GM12892 (cell line): ENCODE measurements around the gene RTP3.
"Not testable (repeated sequence)": the region's sequence is repeated elsewhere in the genome, so short reads cannot be mapped to it uniquely, and the experiment has no call there.

Source experiments
- DNase-seq: peaks from one replicate; pipeline ENCODE4 v3.0.0; 2011; ENCODE audit not compliant: insufficient read length
- FAIRE-seq: peaks from 2 replicates; lab custom pipeline; 2011; peaks lifted over from hg19 to GRCh38; lab: Jason Lieb, UNC
- POLR2A ChIP-seq: IDR thresholded peaks from 2 replicates; pipeline ENCODE4 v1.6.1; 2011; ENCODE audit warnings: low read depth, low read length, control low read depth
- POLR2AphosphoS5 ChIP-seq: IDR thresholded peaks from 2 replicates; pipeline ENCODE4 v1.6.1; 2011; ENCODE audit warnings: low read depth, low read length, control low read depth
- TAF1 ChIP-seq: IDR thresholded peaks from 2 replicates; pipeline ENCODE4 v1.6.1; 2011; ENCODE audit warnings: low read depth, mild to moderate bottlenecking, control low read depth, low read length, borderline replicate concordance

Gene RTP3

DNA sequence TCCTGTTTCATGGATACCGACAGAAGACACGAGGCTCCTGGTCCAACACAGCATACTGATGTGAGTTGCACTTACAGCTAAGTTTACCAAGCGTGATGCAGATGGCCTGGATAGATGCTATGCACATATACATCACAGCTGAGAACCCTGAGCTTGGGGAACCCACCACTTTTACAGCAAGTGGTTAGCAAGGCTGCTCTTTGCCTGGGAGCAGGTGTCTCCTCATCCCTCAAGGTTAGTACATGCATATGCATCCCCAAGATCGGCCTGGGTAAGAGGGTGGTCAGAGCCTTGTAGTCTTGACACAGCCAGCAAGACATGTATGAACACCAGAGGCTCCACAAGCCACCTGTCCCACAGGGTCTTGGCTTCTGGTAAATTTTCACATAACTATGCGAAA, 40.0 kb downstream of the RTP3 start:
- no peak for TF ChIP-seq POLR2A
- TF ChIP-seq POLR2AphosphoS5 = no peak
- TF ChIP-seq TAF1 = no peak
- FAIRE-seq (no peak), DNase-seq (no peak)

DNA sequence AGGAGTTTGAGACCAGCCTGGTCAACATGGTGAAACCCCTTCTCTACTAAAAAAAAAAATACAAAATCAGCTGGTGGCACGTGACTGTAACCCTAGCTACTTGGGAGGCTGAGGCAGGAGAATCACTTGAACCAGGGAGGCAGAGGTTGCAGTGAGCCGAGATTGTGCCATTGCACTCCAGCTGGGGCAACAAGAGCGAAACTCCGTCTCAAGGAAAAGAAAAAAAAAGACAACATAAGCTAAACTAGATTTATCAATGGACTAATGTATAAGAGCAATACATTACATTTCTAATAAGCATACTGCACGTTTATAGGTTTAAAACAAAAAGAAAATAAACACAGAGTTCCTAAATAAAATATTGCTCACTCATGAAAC, 40.6 kb downstream of the RTP3 start:
- not testable (repeated sequence) for FAIRE-seq, DNase-seq

DNA sequence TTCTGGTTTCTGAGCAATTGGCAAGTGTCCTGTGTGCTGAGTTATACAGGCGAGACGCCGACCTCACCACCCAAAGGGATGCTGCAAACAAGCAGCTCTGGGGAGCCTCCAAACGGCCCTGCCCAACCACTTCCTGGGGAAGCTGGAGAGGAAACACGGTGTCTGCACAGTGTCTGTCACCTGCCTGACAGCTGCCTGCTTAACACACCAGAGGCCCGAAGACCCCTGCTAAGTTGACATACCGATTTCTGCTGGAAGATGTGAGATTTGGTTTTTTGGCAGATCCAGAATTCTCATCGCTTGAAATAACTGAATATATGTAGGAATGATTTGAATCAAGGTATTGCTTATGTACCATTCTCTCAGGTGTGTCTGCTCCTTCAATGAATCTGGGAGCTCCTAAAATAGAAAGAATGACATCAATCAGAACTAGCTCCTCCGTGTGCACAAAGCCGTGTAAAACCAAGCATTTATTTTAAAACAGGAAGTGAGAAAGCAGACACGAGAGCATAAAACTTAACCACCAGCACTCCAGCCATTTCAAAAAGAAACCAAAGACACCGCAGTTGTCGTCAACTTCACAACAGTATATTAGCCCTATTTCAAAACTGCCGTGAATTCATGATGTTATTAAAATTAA, 41.1 kb downstream of the RTP3 start:
- DNase-seq (peak; percentile 46), FAIRE-seq (peak; percentile 93)
- TF ChIP-seq TAF1 (no peak), POLR2AphosphoS5 (peak; percentile 33; the same call in 1 of the 2 replicates), POLR2A (no peak)

DNA sequence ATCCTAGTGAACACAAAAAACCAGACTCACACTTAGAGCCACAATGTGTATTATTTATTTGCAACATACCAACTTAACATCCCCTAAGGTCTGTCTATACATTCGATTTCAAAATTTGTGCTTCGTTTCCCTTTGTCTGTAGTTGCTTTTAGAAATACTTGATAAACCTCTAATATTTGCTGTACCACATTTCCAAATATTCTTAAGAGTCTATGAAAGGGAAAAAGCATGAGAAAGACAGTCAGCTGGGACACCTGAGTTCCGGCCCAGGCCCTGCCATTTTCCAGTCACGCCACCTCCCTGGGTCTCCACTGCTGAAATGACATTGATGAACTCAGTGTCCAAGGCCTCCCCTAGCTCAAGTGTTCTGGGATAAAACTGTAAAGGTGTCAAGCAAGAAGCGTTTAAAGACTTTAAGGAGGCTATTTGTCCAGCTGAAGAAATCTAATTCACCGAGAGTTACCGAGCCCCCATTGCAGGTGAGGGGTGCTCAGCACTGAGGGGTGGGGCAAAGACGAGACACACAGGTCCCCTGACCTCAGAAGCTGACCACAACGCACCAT, 41.7 kb downstream of the RTP3 start:
- FAIRE-seq = peak; percentile 42
- no peak for DNase-seq

DNA sequence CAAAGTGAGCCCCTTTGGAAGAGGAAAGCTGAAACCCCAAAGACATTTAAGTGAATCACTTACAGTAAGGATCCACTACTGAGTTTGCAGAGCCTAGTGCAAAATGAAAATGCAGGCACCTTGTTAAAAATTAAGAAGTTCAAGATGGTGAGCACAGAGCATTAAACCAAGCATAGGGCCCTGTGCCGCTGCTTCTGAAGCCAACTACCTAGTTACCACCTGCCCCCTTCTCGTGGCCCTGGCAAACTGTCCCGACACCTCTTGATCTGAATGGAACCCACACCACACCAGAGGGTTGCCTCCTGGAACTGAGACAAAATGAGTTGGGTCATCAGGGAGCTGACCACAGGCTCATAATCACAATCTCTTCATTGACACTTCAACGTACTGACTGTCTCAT, 42.8 kb downstream of the RTP3 start:
- DNase-seq = no peak
- TF ChIP-seq POLR2AphosphoS5 (no peak), POLR2A (no peak), TAF1 (no peak)
- no peak for FAIRE-seq

More for the DNA sequence above, 41.7 kb downstream of the RTP3 start:
- no peak for TF ChIP-seq POLR2A
- no peak for TF ChIP-seq TAF1
- no peak for TF ChIP-seq POLR2AphosphoS5

DNA sequence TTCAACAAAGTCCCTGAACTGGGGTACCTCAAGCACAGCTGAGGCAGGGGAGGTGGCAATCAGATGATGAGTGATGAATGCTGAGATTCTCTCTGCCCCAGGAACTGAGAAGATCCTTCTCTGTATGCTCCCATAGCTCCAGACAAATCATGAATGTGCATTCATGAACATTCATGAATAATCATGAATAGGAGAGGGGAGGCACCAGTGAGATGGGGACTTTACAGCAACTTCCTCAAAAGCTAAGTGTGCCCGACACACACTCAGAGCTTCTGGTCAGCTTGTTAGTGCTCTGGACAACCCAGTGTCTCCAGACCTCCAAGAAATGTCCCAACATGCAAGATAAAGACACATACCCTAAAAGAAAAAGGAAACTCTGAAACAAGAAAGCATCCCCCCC, 44.1 kb downstream of the RTP3 start:
- DNase-seq = no peak
- FAIRE-seq = peak; percentile 89
- no peak for TF ChIP-seq POLR2AphosphoS5
- TF ChIP-seq TAF1 = no peak
- TF ChIP-seq POLR2A = no peak

DNA sequence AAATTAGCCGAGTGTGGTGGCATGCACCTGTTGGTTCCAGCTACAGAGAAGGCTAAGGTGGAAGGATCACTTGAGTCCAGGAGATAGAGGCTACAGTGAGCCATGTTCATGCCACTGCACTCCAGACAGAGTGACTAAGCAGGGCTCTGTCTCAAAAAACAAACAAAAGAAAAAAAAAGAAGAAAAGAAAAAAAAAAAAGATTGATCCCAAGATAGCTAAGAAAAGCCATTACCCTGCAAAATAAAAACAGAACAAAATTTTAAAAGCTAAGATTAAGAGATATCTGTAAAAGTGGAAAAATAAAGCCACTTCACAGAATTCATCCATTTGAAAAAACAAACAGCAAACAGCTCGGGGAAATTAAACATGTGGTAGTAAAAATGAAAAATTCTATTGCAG, 44.6 kb downstream of the RTP3 start:
- DNase-seq (no peak), FAIRE-seq (no peak)
- no peak for TF ChIP-seq POLR2AphosphoS5
- TF ChIP-seq POLR2A = no peak
- no peak for TF ChIP-seq TAF1

DNA sequence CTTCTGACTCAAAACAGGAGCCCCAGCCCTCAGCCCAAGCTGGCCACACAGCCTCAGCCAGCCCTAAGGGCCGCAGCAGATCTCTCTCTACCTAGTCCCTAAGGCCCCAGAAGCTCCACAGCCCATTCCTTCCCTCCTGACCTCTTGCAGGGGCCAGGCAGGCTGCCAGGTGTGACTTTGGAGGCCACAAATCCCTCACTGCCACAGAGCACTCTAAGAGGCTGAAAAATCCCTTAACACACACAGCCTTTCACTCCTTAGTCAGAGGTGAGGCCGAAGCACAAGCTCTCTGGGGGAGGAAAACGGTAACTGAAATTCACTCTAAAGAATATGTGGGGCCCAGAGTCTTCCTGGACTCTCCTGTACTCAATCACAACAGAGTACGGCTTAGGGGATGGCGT, 45.0 kb downstream of the RTP3 start:
- no peak for DNase-seq
- FAIRE-seq = peak; percentile 54
- TF ChIP-seq POLR2A (no peak), TAF1 (no peak), POLR2AphosphoS5 (no peak)

DNA sequence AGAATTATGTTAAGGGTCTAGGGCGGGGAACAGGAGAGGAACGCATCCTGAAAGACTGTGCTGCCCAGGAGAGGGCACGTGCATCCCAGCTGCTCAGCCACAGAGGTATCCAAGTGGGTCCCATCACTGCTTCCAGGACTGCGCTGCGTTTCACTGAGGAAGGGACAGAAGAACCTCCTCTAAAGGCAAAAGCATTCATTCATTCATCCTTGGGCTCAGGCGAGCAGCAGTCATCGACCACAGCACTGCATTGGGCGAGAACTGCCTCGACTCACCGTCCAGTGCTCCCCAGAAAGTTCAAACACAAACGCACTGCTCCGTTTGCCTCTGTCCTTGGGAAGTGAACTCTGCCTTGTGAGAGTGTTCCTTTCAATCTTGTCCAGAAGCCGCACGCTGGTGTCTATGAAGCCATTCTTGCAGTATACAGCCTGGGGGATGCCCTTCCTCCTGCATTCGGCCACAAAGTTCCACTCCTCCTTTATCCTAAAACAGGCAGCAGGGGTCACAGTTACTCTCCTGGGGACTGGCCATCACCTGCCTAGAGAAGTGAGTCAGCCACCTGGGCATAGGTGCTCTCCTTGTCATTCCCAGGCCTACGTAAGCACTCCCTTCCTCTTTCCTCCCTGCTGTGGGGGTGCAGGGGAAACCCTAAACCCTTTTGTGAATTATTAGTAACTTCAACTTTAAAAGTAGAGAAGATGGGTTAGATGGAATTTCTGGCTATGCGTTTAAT, 47.2 kb downstream of the RTP3 start:
- FAIRE-seq (no peak), DNase-seq (no peak)
- TF ChIP-seq POLR2A (no peak), TAF1 (no peak), POLR2AphosphoS5 (no peak)

DNA sequence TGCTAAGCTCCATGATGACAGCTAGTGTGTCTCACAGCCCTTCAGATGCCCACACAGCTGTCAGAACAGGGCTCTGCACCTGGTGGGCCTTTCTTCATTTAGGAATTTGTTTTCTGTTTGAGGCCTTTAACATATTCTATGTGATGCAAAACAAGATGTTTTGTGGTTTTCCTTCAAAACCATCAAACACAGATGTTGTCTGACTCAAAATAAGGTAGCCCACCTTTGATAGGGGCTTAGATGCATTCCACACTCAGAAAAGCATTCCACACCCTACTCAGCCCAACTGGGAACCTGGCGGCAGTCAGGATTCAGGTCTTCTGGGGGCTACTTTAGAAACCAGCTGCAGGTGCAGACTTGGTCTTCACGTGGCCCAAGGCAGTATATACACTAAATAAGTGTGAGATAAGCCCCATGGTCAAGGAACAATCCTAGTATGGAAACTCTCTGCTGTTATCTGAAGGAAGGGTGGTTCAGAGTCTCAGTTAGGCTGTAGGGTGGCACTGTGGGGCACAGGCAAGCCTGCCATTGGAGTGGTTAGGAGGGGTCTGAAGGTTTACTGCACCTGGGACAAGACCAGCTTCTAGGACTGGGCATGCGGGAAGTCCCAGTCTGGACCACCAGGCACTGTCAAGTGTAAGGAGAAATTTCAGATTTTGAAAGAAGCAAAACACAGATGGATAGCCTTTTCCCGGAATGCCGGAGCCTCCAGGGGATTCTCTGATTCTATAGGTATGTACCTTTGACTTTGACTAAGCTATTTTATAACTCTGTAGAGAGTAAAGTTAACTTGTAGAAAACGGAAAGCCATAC, 48.2 kb downstream of the RTP3 start:
- no peak for FAIRE-seq
- TF ChIP-seq POLR2AphosphoS5 (no peak), TAF1 (no peak), POLR2A (no peak)
- DNase-seq = no peak

DNA sequence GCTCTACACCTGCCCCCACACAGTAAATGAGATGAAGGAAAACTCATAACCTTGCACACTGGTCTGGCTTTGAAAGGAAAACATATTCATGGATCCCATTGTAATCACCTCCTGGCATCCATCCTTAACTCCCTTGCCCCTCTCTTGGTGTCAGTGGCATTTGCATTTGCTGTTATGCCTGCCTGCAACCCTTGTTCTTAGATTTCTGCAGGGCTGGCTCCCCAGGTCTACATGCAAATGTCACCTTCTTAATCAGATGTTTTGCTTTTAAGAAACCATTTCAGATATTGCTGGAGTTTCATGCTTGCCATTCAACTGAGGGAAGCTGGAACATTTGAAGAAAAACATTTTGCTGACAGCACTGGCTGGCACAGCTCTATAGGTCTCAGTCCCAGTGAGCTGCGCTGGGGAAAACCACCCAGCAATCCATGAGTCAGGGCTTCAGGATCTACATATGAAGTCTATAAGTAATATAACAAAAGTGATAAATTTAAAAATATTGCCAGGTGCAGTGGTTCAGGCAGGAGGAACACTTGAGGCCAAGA, 49.2 kb downstream of the RTP3 start:
- DNase-seq = no peak
- TF ChIP-seq POLR2A = no peak
- TF ChIP-seq POLR2AphosphoS5 = no peak
- TF ChIP-seq TAF1 = no peak
- no peak for FAIRE-seq

DNA sequence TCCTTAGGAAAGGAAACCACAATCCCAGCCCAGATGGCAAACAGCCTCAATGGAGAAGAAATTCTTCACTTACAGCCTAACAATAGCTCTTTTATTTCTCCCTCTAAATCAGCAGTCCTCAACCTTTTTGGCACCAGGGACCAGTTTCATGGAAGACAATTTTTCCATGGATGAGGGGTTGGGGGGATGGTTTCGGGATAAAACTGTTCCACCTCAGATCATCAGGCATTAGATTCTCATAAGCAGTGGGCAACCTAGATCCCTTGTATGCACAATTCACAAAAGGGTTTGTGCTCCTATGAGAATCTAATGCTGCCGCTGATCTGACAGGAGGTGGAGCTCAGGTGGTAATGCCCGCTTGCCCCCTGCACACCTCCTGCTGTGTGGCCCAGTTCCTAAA, 50.8 kb downstream of the RTP3 start:
- not testable (repeated sequence) for FAIRE-seq, DNase-seq
